ENCODE data around the gene SYPL2. TPM values are rescaled to one million over a fixed set of nuclear protein-coding genes. Genes with fewer than 3 reads are reported as not detected.
"Not testable (repeated sequence)": the region's sequence is repeated elsewhere in the genome, so short reads cannot be mapped to it uniquely, and the experiment has no call there.

SYPL2 gene
- total RNA-seq, 4 donors from 2014 or later: 0.15 to 0.79 (median 0.19) TPM; not detected in 1

DNA sequence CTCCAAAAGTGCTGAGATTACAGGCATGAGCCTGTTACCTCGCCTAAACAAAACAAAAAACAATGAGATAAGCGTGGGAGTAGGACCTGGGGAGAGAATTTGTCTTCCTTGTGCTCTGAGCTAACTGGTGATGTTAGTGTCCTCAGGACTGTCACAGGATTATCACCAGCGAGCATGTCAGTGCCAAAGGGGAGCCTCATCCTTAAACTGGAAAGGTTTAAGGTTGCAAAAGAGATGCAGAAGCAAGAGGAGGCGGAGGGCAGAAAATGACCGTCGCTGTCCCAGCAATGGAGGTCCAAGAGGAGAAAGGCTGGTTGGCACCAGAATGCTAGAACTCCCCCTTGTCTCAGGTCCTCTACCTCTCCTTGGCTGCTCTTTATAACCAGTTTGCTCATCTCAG lies 3.9 kb downstream of the SYPL2 start:
- H3K36me3 ChIP-seq: no peaks in the 10 kb centered on the region
- DNase-seq: no peak
- H3K9me3 ChIP-seq: no peaks in the 10 kb centered on the region
- H3K27ac ChIP-seq: no peak overlapping the region
- 44 to 53% methylated on average over 6 of the region's 6 CpGs for WGBS, 2 donors
- peaks cover 9 to 23% (median 16%) of the 10 kb centered on the region in 3 donors for H3K4me1 ChIP-seq
- no peak overlapping the region for H3K4me3 ChIP-seq
- peaks cover 0 to 67% (median 11%) of the 10 kb centered on the region in 4 donors for H3K27me3 ChIP-seq
- intact Hi-C loops (cut with DNase I): no loop called here
- no peak for TF ChIP-seq POLR2A (IDR thresholded peaks at IDR 0.05)
- TF ChIP-seq, protein P1, sequence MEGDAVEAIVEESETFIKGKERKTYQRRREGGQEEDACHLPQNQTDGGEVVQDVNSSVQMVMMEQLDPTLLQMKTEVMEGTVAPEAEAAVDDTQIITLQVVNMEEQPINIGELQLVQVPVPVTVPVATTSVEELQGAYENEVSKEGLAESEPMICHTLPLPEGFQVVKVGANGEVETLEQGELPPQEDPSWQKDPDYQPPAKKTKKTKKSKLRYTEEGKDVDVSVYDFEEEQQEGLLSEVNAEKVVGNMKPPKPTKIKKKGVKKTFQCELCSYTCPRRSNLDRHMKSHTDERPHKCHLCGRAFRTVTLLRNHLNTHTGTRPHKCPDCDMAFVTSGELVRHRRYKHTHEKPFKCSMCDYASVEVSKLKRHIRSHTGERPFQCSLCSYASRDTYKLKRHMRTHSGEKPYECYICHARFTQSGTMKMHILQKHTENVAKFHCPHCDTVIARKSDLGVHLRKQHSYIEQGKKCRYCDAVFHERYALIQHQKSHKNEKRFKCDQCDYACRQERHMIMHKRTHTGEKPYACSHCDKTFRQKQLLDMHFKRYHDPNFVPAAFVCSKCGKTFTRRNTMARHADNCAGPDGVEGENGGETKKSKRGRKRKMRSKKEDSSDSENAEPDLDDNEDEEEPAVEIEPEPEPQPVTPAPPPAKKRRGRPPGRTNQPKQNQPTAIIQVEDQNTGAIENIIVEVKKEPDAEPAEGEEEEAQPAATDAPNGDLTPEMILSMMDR (IDR thresholded peaks at IDR 0.05): no peak

DNA sequence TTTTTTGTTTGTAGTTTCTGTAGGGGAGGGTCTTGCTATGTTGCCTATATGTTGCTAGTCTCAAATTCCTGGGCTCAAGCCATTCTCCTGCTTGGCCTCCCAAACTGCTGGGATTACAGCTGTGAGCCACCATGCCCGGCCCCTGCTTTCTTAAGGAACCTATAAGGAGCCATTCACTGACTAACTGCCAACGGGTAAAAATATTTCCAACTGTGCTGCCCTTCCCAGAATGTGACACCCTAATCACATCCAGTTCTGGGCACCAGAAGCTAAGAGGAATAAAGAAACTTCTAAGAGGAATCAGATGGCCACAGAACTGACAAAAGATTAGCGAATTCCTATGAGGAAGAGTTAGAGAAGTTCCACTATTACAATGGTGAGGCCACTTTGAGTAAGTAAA lies 6.4 kb downstream of the SYPL2 start:
- intact Hi-C loops (cut with DNase I): no loop called here
- no peak for DNase-seq

DNA sequence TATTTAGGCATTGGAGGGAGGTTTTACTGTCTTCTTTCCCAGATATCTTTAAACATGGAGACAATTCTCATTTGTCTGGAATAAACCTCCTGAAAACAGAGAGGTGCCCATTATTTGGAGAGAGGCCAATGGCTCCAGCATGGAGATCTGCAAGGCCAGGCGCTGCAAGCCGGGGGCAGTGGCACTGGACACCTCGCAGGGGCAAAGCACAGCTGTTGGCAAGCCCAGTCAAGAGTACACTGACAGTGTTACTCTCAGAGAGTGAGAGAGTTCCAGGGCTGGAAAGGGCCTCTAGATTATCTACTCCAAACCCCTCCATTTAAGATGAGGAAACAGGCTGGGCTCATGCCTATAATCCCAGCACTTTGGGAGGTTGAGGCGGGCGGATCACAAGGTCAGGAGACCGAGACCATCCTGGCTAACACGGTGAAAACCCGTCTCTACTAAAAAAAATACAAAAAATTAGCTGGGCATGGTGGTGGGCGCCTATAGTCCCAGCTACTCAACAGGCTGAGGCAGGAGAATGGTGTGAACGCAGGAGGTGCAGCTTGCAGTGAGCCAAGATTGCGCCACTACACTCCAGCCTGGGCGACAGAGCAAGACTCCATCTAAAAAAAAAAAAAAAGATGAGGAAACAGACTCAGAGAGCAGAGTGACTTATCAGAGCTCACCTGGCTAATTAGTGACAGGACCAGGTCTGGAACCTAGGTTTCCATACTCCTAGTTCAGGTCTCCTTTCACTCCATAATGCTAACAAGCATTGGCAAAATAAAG lies 7.1 kb downstream of the SYPL2 start:
- H3K27ac ChIP-seq; H3K36me3 ChIP-seq; H3K4me3 ChIP-seq; H3K9me3 ChIP-seq; DNase-seq; intact Hi-C loops (cut with DNase I); H3K4me1 ChIP-seq: not testable (repeated sequence)
- peaks cover 0 to 52% (median 2%) of the 10 kb centered on the region in 4 donors for H3K27me3 ChIP-seq
- WGBS, 2 donors: 76 to 82% methylated on average over 11 to 12 of the region's 12 CpGs

More for the DNA sequence above, 6.4 kb downstream of the SYPL2 start:
- no peak for TF ChIP-seq POLR2A (IDR thresholded peaks at IDR 0.05)
- TF ChIP-seq, protein P1 (IDR thresholded peaks at IDR 0.05): no peak
- Histone ChIP-seq H3K27ac (no peak overlapping the region), H3K27me3 (peaks cover 0 to 53% (median 2%) of the 10 kb centered on the region in 4 donors), H3K4me1 (no peaks in the 10 kb centered on the region), H3K4me3 (no peak overlapping the region), H3K36me3 (no peaks in the 10 kb centered on the region), H3K9me3 (no peaks in the 10 kb centered on the region)
- 30 to 41% methylated on average over 2 to 3 of the region's 3 CpGs for WGBS, 2 donors

DNA sequence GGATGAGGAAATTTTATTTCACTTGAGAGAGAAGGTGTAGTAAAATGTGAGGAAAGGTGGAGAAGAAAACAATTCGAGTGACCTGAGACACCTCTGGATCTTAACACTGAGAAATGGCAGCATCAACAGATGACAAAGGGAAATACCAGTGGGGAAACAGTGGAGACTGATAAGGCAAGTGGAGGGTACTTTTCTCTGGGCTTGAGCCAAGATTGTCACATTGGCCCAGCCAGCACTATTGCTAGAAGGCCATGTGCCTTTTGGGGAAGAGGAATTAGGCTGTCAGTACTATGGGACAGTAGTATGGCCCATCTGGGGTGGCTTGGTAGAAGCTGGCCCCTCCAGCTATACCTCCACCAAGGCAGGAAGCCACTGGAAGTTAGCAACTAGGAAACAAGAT lies 8.4 kb downstream of the SYPL2 start:
- intact Hi-C loops (cut with DNase I): no loop called here
- 56 to 67% methylated on average over 1 of the region's 1 CpG for WGBS, 2 donors

DNA sequence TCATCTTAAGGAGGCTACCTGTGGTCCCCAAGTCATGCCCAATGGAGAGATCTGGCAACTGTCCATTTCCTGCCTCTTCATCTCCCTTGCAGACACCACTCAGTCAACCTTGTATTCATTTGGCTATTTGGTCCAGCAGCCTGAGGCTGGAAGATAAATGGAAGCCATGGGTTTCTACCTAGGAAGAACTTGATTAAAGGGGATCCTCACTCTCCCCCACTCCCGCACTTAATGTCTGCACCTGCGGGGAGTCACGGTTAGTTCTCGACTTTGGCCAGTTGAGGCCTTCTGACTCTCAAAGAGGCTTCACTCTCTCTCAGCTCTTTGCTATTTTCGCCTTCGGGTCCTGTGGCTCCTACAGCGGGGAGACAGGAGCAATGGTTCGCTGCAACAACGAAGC lies 8.9 kb downstream of the SYPL2 start:
- intact Hi-C loops (cut with DNase I): no loop called here
- Histone ChIP-seq H3K4me3 (no peak overlapping the region), H3K27ac (no peak overlapping the region), H3K9me3 (no peaks in the 10 kb centered on the region), H3K27me3 (peaks cover 0 to 46% (median 0%) of the 10 kb centered on the region in 4 donors), H3K36me3 (no peaks in the 10 kb centered on the region), H3K4me1 (no peaks in the 10 kb centered on the region)
- no peak for TF ChIP-seq POLR2A (IDR thresholded peaks at IDR 0.05)
- TF ChIP-seq, protein P1 (IDR thresholded peaks at IDR 0.05): no peak
- 75 to 83% methylated on average over 4 to 7 of the region's 9 CpGs for WGBS, 2 donors
- no peak for DNase-seq

More for the DNA sequence above, 8.4 kb downstream of the SYPL2 start:
- TF ChIP-seq, protein P1 (IDR thresholded peaks at IDR 0.05): no peak
- no peak for TF ChIP-seq POLR2A (IDR thresholded peaks at IDR 0.05)
- no peak for DNase-seq
- no peaks in the 10 kb centered on the region for H3K9me3 ChIP-seq
- peaks cover 0 to 46% (median 2%) of the 10 kb centered on the region in 4 donors for H3K27me3 ChIP-seq
- no peak overlapping the region for H3K4me3 ChIP-seq
- no peak overlapping the region for H3K27ac ChIP-seq
- H3K4me1 ChIP-seq: no peaks in the 10 kb centered on the region
- H3K36me3 ChIP-seq: no peaks in the 10 kb centered on the region

Data from esophagus squamous epithelium (tissue), 5 donors.